Measurements from ENCODE around the gene PDE6H.

DNA sequence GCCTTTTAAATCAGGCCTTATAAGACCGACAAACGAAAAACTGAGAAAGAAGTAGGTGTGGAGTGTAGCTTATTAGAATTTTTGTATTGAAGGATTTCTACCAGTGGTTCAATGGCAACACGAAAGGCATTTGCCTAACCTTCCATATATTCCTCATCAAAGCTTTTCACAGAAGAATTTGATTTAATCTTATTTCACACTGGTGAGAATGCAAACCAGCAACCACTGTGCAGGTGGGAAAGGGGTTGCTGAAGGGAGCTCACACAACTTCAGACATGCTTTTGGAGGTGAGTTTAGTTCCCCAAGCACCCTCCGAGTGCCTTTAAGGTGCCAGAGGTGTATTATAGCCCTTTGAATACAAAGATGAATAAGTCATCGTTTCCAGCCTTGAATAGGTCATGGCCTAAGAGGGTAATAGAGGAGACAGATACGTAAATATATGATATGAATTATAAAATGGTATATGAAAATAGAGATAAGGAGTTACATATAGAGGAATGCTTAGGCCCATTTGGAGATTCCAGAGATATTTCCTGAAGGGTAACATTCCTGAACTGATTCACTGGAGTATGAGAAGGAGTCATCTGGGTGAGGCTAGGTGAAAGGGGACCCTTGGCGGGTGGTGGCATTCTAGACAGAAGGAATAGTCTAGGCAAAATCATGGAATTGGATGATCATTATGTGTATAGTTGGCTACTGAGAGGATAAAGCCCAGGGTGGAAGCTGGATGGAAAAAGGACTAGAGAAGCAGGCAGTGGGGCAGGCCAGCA is 40.9 kb upstream of the PDE6H start:
- TF ChIP-seq MXI1 (IDR thresholded peaks at IDR 0.05; ENCODE audit: low read depth, low read length), result no peak
- TF ChIP-seq SMC3 (IDR thresholded peaks at IDR 0.05; ENCODE audit: low read depth, low read length), result no peak
- no peak for TF ChIP-seq MEF2A (IDR thresholded peaks at IDR 0.05; ENCODE audit: borderline replicate concordance, low read depth)
- TF ChIP-seq, protein P1, sequence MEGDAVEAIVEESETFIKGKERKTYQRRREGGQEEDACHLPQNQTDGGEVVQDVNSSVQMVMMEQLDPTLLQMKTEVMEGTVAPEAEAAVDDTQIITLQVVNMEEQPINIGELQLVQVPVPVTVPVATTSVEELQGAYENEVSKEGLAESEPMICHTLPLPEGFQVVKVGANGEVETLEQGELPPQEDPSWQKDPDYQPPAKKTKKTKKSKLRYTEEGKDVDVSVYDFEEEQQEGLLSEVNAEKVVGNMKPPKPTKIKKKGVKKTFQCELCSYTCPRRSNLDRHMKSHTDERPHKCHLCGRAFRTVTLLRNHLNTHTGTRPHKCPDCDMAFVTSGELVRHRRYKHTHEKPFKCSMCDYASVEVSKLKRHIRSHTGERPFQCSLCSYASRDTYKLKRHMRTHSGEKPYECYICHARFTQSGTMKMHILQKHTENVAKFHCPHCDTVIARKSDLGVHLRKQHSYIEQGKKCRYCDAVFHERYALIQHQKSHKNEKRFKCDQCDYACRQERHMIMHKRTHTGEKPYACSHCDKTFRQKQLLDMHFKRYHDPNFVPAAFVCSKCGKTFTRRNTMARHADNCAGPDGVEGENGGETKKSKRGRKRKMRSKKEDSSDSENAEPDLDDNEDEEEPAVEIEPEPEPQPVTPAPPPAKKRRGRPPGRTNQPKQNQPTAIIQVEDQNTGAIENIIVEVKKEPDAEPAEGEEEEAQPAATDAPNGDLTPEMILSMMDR (IDR thresholded peaks at IDR 0.05), result no peak
- no peak for TF ChIP-seq YY1 (IDR thresholded peaks at IDR 0.05; ENCODE audit: low read depth)
- TF ChIP-seq NFIC (IDR thresholded peaks at IDR 0.05; ENCODE audit: borderline replicate concordance), result no peak
- TF ChIP-seq EZH2phosphoT487 (IDR thresholded peaks at IDR 0.05; ENCODE audit: borderline replicate concordance, low read depth), result no peak
- TF ChIP-seq EP300 (IDR thresholded peaks at IDR 0.05; ENCODE audit: borderline replicate concordance in 1 of 2, low read depth in 1 of 2, low read length in 1 of 2), result no peak
- TF ChIP-seq TAF1 (IDR thresholded peaks at IDR 0.05; ENCODE audit: borderline replicate concordance, low read depth, low read length), result no peak
- TF ChIP-seq, protein P2, sequence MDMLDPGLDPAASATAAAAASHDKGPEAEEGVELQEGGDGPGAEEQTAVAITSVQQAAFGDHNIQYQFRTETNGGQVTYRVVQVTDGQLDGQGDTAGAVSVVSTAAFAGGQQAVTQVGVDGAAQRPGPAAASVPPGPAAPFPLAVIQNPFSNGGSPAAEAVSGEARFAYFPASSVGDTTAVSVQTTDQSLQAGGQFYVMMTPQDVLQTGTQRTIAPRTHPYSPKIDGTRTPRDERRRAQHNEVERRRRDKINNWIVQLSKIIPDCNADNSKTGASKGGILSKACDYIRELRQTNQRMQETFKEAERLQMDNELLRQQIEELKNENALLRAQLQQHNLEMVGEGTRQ (IDR thresholded peaks at IDR 0.05; ENCODE audit: borderline replicate concordance, low read depth, low read length), result no peak
- TF ChIP-seq, protein P3, sequence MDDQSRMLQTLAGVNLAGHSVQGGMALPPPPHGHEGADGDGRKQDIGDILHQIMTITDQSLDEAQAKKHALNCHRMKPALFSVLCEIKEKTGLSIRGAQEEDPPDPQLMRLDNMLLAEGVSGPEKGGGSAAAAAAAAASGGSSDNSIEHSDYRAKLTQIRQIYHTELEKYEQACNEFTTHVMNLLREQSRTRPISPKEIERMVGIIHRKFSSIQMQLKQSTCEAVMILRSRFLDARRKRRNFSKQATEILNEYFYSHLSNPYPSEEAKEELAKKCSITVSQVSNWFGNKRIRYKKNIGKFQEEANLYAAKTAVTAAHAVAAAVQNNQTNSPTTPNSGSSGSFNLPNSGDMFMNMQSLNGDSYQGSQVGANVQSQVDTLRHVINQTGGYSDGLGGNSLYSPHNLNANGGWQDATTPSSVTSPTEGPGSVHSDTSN (IDR thresholded peaks at IDR 0.05), result no peak
- TF ChIP-seq RCOR1 (IDR thresholded peaks at IDR 0.05; ENCODE audit: low read length), result no peak
- TF ChIP-seq, protein P4, sequence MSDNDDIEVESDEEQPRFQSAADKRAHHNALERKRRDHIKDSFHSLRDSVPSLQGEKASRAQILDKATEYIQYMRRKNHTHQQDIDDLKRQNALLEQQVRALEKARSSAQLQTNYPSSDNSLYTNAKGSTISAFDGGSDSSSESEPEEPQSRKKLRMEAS (IDR thresholded peaks at IDR 0.05; ENCODE audit: low read depth), result no peak
- no peak for TF ChIP-seq NRF1 (IDR thresholded peaks at IDR 0.05; ENCODE audit: low read depth, low read length)

Measured in SK-N-SH (cell line).